ENCODE measurements around the gene FIGN. TPM values are rescaled to one million over a fixed set of nuclear protein-coding genes. Genes with fewer than 3 reads are reported as not detected.

The FIGN gene
- polyA plus RNA-seq, 1 experiment, result 2.2 TPM

GRCh38 chr2:163686289-163686688 lies 49.5 kb downstream of the FIGN start:
- Histone ChIP-seq H3K4me3 (ENCODE audit: low read depth, low read length) (no peak overlapping the region), H3K9me3 (ENCODE audit: control insufficient read depth, insufficient read depth, low read length) (no peaks in the 10 kb centered on the region), H3K27ac (ENCODE audit: low read depth, low read length) (no peak overlapping the region), H3K27me3 (ENCODE audit: control insufficient read depth, insufficient read depth, low read length) (no peaks in the 10 kb centered on the region)
- TF ChIP-seq CTCF (IDR thresholded peaks at IDR 0.05; ENCODE audit: low read depth, low read length), result no peak
- ChIA-PET CTCF (no interaction called here), POLR2A (no interaction called here)
- no peak for DNase-seq (ENCODE audit: low read depth, low spot score)

GRCh38 chr2:163682695-163683094 lies 53.1 kb downstream of the FIGN start:
- DNase-seq (ENCODE audit: low read depth, low spot score), result no peak
- POLR2A ChIA-PET, result no interaction called here
- no peaks in the 10 kb centered on the region for H3K9me3 ChIP-seq (ENCODE audit: control insufficient read depth, insufficient read depth, low read length)
- H3K4me3 ChIP-seq (ENCODE audit: low read depth, low read length), result no peak overlapping the region
- H3K27ac ChIP-seq (ENCODE audit: low read depth, low read length), result no peak overlapping the region
- peak; percentile 42 for TF ChIP-seq CTCF (IDR thresholded peaks at IDR 0.05; ENCODE audit: low read depth, low read length)
- no peaks in the 10 kb centered on the region for H3K27me3 ChIP-seq (ENCODE audit: control insufficient read depth, insufficient read depth, low read length)
- CTCF ChIA-PET, result interaction anchor here (1.0 to 1.8 kb wide), 3 partner anchors 9 to 12 kb away, joined by 3 to 6 read pairs (median 5); no protein-coding TSS in a partner anchor

- no peaks in the 10 kb centered on the region for H3K27me3 ChIP-seq (ENCODE audit: control insufficient read depth, insufficient read depth, low read length)
- DNase-seq (ENCODE audit: low read depth, low spot score), result no peak
- ChIA-PET CTCF (interaction anchor here (1.0 to 1.8 kb wide), 3 partner anchors 8 to 11 kb away, joined by 3 to 6 read pairs (median 5); no protein-coding TSS in a partner anchor), POLR2A (no interaction called here)
- H3K27ac ChIP-seq (ENCODE audit: low read depth, low read length), result no peak overlapping the region
- no peaks in the 10 kb centered on the region for H3K9me3 ChIP-seq (ENCODE audit: control insufficient read depth, insufficient read depth, low read length)
- no peak for TF ChIP-seq CTCF (IDR thresholded peaks at IDR 0.05; ENCODE audit: low read depth, low read length)
- no peak overlapping the region for H3K4me3 ChIP-seq (ENCODE audit: low read depth, low read length)
Observed at GRCh38 chr2:163681745-163682144, 54.1 kb downstream of the FIGN start.

- Histone ChIP-seq H3K27ac (ENCODE audit: low read depth, low read length) (no peak overlapping the region), H3K9me3 (ENCODE audit: control insufficient read depth, insufficient read depth, low read length) (no peaks in the 10 kb centered on the region), H3K27me3 (ENCODE audit: control insufficient read depth, insufficient read depth, low read length) (no peaks in the 10 kb centered on the region), H3K4me3 (ENCODE audit: low read depth, low read length) (no peak overlapping the region)
- ChIA-PET CTCF (interaction anchor here (0.7 kb wide), 1 partner anchor 14 kb away, joined by 10 read pairs; no protein-coding TSS in a partner anchor), POLR2A (no interaction called here)
- DNase-seq (ENCODE audit: low read depth, low spot score), result no peak
- no peak for TF ChIP-seq CTCF (IDR thresholded peaks at IDR 0.05; ENCODE audit: low read depth, low read length)
Observed at GRCh38 chr2:163675388-163675787, 60.4 kb downstream of the FIGN start.

- ChIA-PET POLR2A (interaction anchor here (0.6 kb wide), 1 partner anchor 227 kb away, joined by 5 read pairs; no protein-coding TSS in a partner anchor), CTCF (interaction anchor here (1.1 to 1.5 kb wide), 2 partner anchors 9 to 11 kb away, joined by 3 to 6 read pairs; no protein-coding TSS in a partner anchor)
- no peak for TF ChIP-seq CTCF (IDR thresholded peaks at IDR 0.05; ENCODE audit: low read depth, low read length)
- Histone ChIP-seq H3K4me3 (ENCODE audit: low read depth, low read length) (no peak overlapping the region), H3K27ac (ENCODE audit: low read depth, low read length) (no peak overlapping the region), H3K27me3 (ENCODE audit: control insufficient read depth, insufficient read depth, low read length) (no peaks in the 10 kb centered on the region), H3K9me3 (ENCODE audit: control insufficient read depth, insufficient read depth, low read length) (no peaks in the 10 kb centered on the region)
- DNase-seq (ENCODE audit: low read depth, low spot score), result no peak
Observed at GRCh38 chr2:163673522-163673921, 62.3 kb downstream of the FIGN start.
